WTC11 (cell line): Measurements from ENCODE around the gene CTNNA3.

ENCODE experiments used
- CREM ChIP-seq: sonication (generic); formaldehyde crosslinking; IDR thresholded peaks from 2 replicates; pipeline ENCODE4 v1.8.1; 2022; ENCODE audit warnings: mild to moderate bottlenecking, missing genetic modification reagents, moderate library complexity
- FOXK1 ChIP-seq: sonication (generic); formaldehyde crosslinking; IDR thresholded peaks from 2 replicates; pipeline ENCODE4 v1.8.0; 2022; ENCODE audit warnings: mild to moderate bottlenecking, moderate library complexity, missing genetic modification reagents
- HMGXB4 ChIP-seq: sonication (generic); formaldehyde crosslinking; IDR thresholded peaks from 2 replicates; pipeline ENCODE4 v1.8.1; 2023; ENCODE audit warnings: mild to moderate bottlenecking, moderate library complexity, missing genetic modification reagents
- MAX ChIP-seq: sonication (generic); formaldehyde crosslinking; IDR thresholded peaks from 2 replicates; pipeline ENCODE4 v1.8.0; 2022; ENCODE audit warnings: mild to moderate bottlenecking, missing genetic modification reagents
- MXD4 ChIP-seq: fragments of 250-450 bp; sonication (Bioruptor Pico); IDR thresholded peaks from 2 replicates; pipeline ENCODE4 v1.8.0; 2021; ENCODE audit warnings: mild to moderate bottlenecking, moderate library complexity, borderline replicate concordance
- NR3C1 ChIP-seq: sonication (generic); formaldehyde crosslinking; conservative IDR thresholded peaks from 2 replicates; pipeline ENCODE4 v1.8.1; 2023; ENCODE audit warnings: low read depth, mild to moderate bottlenecking, missing genetic modification reagents
- OVOL2 ChIP-seq: fragments of 250-450 bp; sonication (Bioruptor Pico); IDR thresholded peaks from 2 replicates; pipeline ENCODE4 v1.9.0; 2021; ENCODE audit warnings: mild to moderate bottlenecking, borderline replicate concordance
- SP1 ChIP-seq: sonication (generic); formaldehyde crosslinking; conservative IDR thresholded peaks from 2 replicates; pipeline ENCODE4 v1.8.1; 2022; ENCODE audit warnings: missing genetic modification reagents
- TEAD4 ChIP-seq: sonication (generic); formaldehyde crosslinking; IDR thresholded peaks from 2 replicates; pipeline ENCODE4 v1.8.0; 2022; ENCODE audit warnings: mild to moderate bottlenecking, missing genetic modification reagents
- ZNF263 ChIP-seq: sonication (generic); formaldehyde crosslinking; IDR thresholded peaks from 2 replicates; pipeline ENCODE4 v1.8.1; 2022; ENCODE audit warnings: low read depth, mild to moderate bottlenecking, moderate library complexity, missing genetic modification reagents
- TF ChIP-seq, protein P1 (sequence below): fragments of 200-600 bp; IDR thresholded peaks from 2 replicates; pipeline ENCODE4 v1.8.0; 2022; ENCODE audit warnings: antibody characterized with exemption
- TF ChIP-seq, protein P2 (sequence below): sonication (generic); formaldehyde crosslinking; IDR thresholded peaks from 2 replicates; pipeline ENCODE4 v1.8.0; 2022; ENCODE audit warnings: mild to moderate bottlenecking, missing genetic modification reagents

GRCh38 chr10:67224553-67224952 is 471.4 kb downstream of the CTNNA3 start:
- TF ChIP-seq, protein P1, sequence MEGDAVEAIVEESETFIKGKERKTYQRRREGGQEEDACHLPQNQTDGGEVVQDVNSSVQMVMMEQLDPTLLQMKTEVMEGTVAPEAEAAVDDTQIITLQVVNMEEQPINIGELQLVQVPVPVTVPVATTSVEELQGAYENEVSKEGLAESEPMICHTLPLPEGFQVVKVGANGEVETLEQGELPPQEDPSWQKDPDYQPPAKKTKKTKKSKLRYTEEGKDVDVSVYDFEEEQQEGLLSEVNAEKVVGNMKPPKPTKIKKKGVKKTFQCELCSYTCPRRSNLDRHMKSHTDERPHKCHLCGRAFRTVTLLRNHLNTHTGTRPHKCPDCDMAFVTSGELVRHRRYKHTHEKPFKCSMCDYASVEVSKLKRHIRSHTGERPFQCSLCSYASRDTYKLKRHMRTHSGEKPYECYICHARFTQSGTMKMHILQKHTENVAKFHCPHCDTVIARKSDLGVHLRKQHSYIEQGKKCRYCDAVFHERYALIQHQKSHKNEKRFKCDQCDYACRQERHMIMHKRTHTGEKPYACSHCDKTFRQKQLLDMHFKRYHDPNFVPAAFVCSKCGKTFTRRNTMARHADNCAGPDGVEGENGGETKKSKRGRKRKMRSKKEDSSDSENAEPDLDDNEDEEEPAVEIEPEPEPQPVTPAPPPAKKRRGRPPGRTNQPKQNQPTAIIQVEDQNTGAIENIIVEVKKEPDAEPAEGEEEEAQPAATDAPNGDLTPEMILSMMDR, result no peak
- TF ChIP-seq HMGXB4 (CRISPR knock-in tag), result no peak
- no peak for TF ChIP-seq MXD4 (CRISPR knock-in tag)
- TF ChIP-seq, protein P2, sequence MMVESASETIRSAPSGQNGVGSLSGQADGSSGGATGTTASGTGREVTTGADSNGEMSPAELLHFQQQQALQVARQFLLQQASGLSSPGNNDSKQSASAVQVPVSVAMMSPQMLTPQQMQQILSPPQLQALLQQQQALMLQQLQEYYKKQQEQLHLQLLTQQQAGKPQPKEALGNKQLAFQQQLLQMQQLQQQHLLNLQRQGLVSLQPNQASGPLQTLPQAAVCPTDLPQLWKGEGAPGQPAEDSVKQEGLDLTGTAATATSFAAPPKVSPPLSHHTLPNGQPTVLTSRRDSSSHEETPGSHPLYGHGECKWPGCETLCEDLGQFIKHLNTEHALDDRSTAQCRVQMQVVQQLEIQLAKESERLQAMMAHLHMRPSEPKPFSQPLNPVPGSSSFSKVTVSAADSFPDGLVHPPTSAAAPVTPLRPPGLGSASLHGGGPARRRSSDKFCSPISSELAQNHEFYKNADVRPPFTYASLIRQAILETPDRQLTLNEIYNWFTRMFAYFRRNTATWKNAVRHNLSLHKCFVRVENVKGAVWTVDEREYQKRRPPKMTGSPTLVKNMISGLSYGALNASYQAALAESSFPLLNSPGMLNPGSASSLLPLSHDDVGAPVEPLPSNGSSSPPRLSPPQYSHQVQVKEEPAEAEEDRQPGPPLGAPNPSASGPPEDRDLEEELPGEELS, result no peak
- no peak for TF ChIP-seq TEAD4 (CRISPR knock-in tag)
- TF ChIP-seq CREM, result no peak
- no peak for TF ChIP-seq FOXK1 (CRISPR knock-in tag)
- no peak for TF ChIP-seq NR3C1 (CRISPR knock-in tag)
- TF ChIP-seq ZNF263 (CRISPR knock-in tag), result no peak
- TF ChIP-seq MAX (CRISPR knock-in tag), result no peak
- TF ChIP-seq OVOL2 (CRISPR knock-in tag), result no peak
- TF ChIP-seq SP1, result no peak
